Kasumi-1 (cell line): ENCODE data around the gene HSF5.
"Not testable (repeated sequence)": the region's sequence is repeated elsewhere in the genome, so short reads cannot be mapped to it uniquely, and the experiment has no call there.

Experiments used
- DNase-seq, 2 experiments: peaks; one replicate each; lab custom pipeline; 2025; lab: John Stamatoyannopoulos, UW

The HSF5 gene

GRCh38 chr17:58412961-58413586 is 75.1 kb downstream of the HSF5 start:
- DNase-seq: no peak

GRCh38 chr17:58412064-58412703 is 76.0 kb downstream of the HSF5 start:
- DNase-seq: no peak

- DNase-seq: no peak
These were observed 76.8 kb downstream of the HSF5 start for GRCh38 chr17:58411408-58411894.

- no peak for DNase-seq
These were observed 77.3 kb downstream of the HSF5 start for GRCh38 chr17:58410714-58411407.

GRCh38 chr17:58409432-58409831 is 78.8 kb downstream of the HSF5 start:
- DNase-seq: no peak

GRCh38 chr17:58403311-58403710 is 84.9 kb downstream of the HSF5 start:
- DNase-seq: no peak

- DNase-seq: no peak
These were observed 85.5 kb downstream of the HSF5 start for GRCh38 chr17:58402679-58403078.

- DNase-seq: no peak
These were observed 86.2 kb downstream of the HSF5 start for GRCh38 chr17:58402047-58402446.

- no peak for DNase-seq
These were observed 86.9 kb downstream of the HSF5 start for GRCh38 chr17:58401287-58401686.

GRCh38 chr17:58400826-58401225 is 87.4 kb downstream of the HSF5 start:
- no peak for DNase-seq

GRCh38 chr17:58399974-58400373 is 88.2 kb downstream of the HSF5 start:
- no peak for DNase-seq

- no peak for DNase-seq
These were observed 89.5 kb downstream of the HSF5 start for GRCh38 chr17:58398574-58399266.

GRCh38 chr17:58397421-58397820 is 90.8 kb downstream of the HSF5 start:
- DNase-seq: not testable (repeated sequence)

GRCh38 chr17:58396173-58396572 is 92.0 kb downstream of the HSF5 start:
- DNase-seq: no peak

- no peak for DNase-seq
These were observed 93.5 kb downstream of the HSF5 start for GRCh38 chr17:58394534-58395223.

GRCh38 chr17:58391302-58391984 is 96.8 kb downstream of the HSF5 start:
- no peak for DNase-seq

- DNase-seq: no peak
These were observed 97.3 kb downstream of the HSF5 start for GRCh38 chr17:58390884-58391283.

- DNase-seq: peak in 1 of 2 experiments; percentile 41
These were observed 99.7 kb downstream of the HSF5 start for GRCh38 chr17:58388302-58389190.

GRCh38 chr17:58387834-58388233 is 100.4 kb downstream of the HSF5 start:
- no peak for DNase-seq

- DNase-seq: no peak
These were observed 101.5 kb downstream of the HSF5 start for GRCh38 chr17:58386708-58387107.
